HG03139 (cell line): ENCODE results near the gene MYH8.

ENCODE experiments used
- ATAC-seq: cut with Tn5 transposase; IDR thresholded peaks from one replicate; pipeline ENCODE4 v1.9.1; 2021; ENCODE audit not compliant: unreplicated experiment

MYH8 gene

GRCh38 chr17:10421900-10422542, at the start of gene MYH8:
MYH8 (minus strand) TSS chr17:10421950; CDS start chr17:10420227, 1,723 bp downstream.
- no peak for ATAC-seq

- no peak for ATAC-seq
These were observed 47.7 kb upstream of the MYH8 start, which contains the start of gene MYH4 for GRCh38 chr17:10469459-10469858. MYH4 (minus strand) TSS chr17:10469559; CDS start chr17:10466745, 2,814 bp downstream.

- ATAC-seq, result no peak
These were observed 41.7 kb upstream of the MYH8 start for GRCh38 chr17:10463402-10463801.

GRCh38 chr17:10460062-10460461, 38.3 kb upstream of the MYH8 start:
- no peak for ATAC-seq

GRCh38 chr17:10458701-10459100, 37.0 kb upstream of the MYH8 start:
- no peak for ATAC-seq

GRCh38 chr17:10457952-10458351, 36.2 kb upstream of the MYH8 start:
- ATAC-seq, result no peak

GRCh38 chr17:10447026-10447931, 25.5 kb upstream of the MYH8 start:
- ATAC-seq, result no peak

GRCh38 chr17:10439816-10440215, 18.1 kb upstream of the MYH8 start:
- no peak for ATAC-seq

GRCh38 chr17:10435096-10435495, 13.3 kb upstream of the MYH8 start:
- no peak for ATAC-seq

GRCh38 chr17:10429421-10430045, 7.8 kb upstream of the MYH8 start:
- no peak for ATAC-seq

GRCh38 chr17:10428781-10429180, 7.0 kb upstream of the MYH8 start:
- ATAC-seq, result no peak

GRCh38 chr17:10421211-10421610, 539 bp downstream of the MYH8 start:
- no peak for ATAC-seq

GRCh38 chr17:10420811-10421210, 939 bp downstream of the MYH8 start:
- no peak for ATAC-seq

- ATAC-seq, result no peak
These were observed 4.3 kb downstream of the MYH8 start for GRCh38 chr17:10417431-10417830.

GRCh38 chr17:10415161-10415560, 6.6 kb downstream of the MYH8 start:
- ATAC-seq, result no peak

GRCh38 chr17:10403589-10403988, 18.2 kb downstream of the MYH8 start:
- no peak for ATAC-seq

GRCh38 chr17:10398352-10398751, 23.4 kb downstream of the MYH8 start:
- ATAC-seq, result no peak

- ATAC-seq, result no peak
These were observed 25.1 kb downstream of the MYH8 start for GRCh38 chr17:10396524-10397163.

- no peak for ATAC-seq
These were observed 27.4 kb downstream of the MYH8 start for GRCh38 chr17:10394201-10394887.

GRCh38 chr17:10392880-10393279, 28.9 kb downstream of the MYH8 start:
- no peak for ATAC-seq

- no peak for ATAC-seq
These were observed 35.9 kb downstream of the MYH8 start for GRCh38 chr17:10385871-10386270.
